ENCODE data around the gene CHRNA1. TPM values are rescaled to one million over a fixed set of nuclear protein-coding genes. Genes with fewer than 3 reads are reported as not detected.

Gene CHRNA1
- total RNA-seq, 2 experiments from 2014 or later: not detected

DNA sequence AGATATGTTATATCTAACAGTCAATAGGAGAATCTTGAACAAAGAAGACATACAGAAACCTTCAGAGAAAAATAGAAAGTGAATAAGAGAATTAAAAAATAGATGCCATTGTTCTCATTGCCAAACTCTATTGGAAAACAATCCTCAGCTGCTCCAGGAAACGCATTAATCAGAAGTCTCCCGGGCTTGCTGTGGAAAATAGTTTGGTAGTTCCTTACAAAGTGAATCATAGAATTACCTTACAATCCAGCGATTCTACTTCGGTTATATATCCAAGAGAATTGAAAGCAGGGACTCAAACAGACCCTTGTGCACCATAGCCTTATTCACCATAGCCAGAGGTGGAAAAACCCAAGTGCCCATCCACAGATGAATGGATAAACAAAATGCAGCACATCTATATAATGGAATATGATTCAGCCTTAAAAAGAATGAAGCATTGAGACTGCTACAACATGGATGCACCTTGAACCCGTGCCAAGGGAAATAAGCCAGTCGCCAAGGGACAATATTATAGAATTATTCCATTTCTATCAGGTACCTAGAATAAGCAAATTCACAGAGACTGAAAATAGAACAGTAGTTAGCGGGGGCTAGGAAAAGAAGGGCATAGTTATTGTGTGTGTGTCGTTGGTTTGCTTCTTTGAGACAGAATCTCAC, 21.9 kb upstream of the CHRNA1 start:
- no peak overlapping the region for H3K4me2 ChIP-seq (ENCODE audit: low read length)
- CTCF ChIA-PET (ENCODE audit: unreplicated experiment): no interaction called here

DNA sequence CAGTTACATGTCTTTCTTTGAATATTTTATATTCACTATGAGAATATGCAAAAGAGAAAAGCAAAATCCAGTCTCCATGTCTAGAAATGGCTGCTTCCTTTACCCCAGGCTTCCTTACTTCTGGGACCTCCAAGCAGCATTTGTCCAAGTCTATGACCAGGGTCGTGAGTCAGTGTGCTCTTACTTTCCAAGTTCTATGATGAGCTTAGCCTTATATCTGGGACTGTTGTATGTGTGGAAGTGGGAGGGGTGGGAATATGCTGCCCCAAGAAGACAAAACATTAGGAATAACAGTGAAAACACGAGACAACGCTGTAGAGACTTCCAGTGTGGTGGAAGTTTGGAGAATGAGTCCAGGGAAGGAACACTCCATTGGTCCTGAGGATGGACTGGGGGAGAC, 21.2 kb upstream of the CHRNA1 start:
- BruUV-seq (replicated peaks): no TSS peak
- TF ChIP-seq, protein P1, sequence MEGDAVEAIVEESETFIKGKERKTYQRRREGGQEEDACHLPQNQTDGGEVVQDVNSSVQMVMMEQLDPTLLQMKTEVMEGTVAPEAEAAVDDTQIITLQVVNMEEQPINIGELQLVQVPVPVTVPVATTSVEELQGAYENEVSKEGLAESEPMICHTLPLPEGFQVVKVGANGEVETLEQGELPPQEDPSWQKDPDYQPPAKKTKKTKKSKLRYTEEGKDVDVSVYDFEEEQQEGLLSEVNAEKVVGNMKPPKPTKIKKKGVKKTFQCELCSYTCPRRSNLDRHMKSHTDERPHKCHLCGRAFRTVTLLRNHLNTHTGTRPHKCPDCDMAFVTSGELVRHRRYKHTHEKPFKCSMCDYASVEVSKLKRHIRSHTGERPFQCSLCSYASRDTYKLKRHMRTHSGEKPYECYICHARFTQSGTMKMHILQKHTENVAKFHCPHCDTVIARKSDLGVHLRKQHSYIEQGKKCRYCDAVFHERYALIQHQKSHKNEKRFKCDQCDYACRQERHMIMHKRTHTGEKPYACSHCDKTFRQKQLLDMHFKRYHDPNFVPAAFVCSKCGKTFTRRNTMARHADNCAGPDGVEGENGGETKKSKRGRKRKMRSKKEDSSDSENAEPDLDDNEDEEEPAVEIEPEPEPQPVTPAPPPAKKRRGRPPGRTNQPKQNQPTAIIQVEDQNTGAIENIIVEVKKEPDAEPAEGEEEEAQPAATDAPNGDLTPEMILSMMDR (conservative IDR thresholded peaks at IDR 0.05; ENCODE audit: low read length): no peak
- no peak for TF ChIP-seq EZH2phosphoT487 (IDR thresholded peaks at IDR 0.05; ENCODE audit: borderline replicate concordance, low read depth, low read length)
- Histone ChIP-seq H3K9me2 (ENCODE audit: insufficient read depth, low read length) (no peaks in the 10 kb centered on the region), H3K36me3 (ENCODE audit: insufficient read depth, low read length) (no peaks in the 10 kb centered on the region), H3K9me3 (ENCODE audit: low read length) (no peaks in the 10 kb centered on the region), H3K27ac (ENCODE audit: low read depth, low read length, poor library complexity, severe bottlenecking) (no peak overlapping the region), H4K20me1 (ENCODE audit: insufficient read depth, low read length) (no peaks in the 10 kb centered on the region), H3K4me1 (ENCODE audit: insufficient read depth, low read length, poor library complexity, severe bottlenecking) (no peaks in the 10 kb centered on the region), H3K79me2 (ENCODE audit: insufficient read depth, low read depth, low read length) (no peaks in the 10 kb centered on the region), H3K4me2 (ENCODE audit: low read length) (no peak overlapping the region), H3K4me3 (ENCODE audit: low read depth, low read length, poor library complexity, severe bottlenecking) (no peak overlapping the region), H2AFZ (ENCODE audit: low read length) (no peak overlapping the region)
- ChIA-PET POLR2A (no interaction called here), CTCF (ENCODE audit: unreplicated experiment) (no interaction called here)
- DNase-seq (ENCODE audit: low spot score): no peak
- intact Hi-C loops (cut with micrococcal nuclease; ENCODE audit: unreplicated experiment): no loop called here

More for the DNA sequence above, 21.9 kb upstream of the CHRNA1 start:
- POLR2A ChIA-PET: no interaction called here
- Histone ChIP-seq H3K4me3 (ENCODE audit: low read depth, low read length, poor library complexity, severe bottlenecking) (no peak overlapping the region), H3K9me3 (ENCODE audit: low read length) (no peaks in the 10 kb centered on the region), H3K4me1 (ENCODE audit: insufficient read depth, low read length, poor library complexity, severe bottlenecking) (no peaks in the 10 kb centered on the region), H2AFZ (ENCODE audit: low read length) (no peak overlapping the region), H3K9me2 (ENCODE audit: insufficient read depth, low read length) (no peaks in the 10 kb centered on the region), H3K79me2 (ENCODE audit: insufficient read depth, low read depth, low read length) (no peaks in the 10 kb centered on the region), H3K36me3 (ENCODE audit: insufficient read depth, low read length) (no peaks in the 10 kb centered on the region), H4K20me1 (ENCODE audit: insufficient read depth, low read length) (no peaks in the 10 kb centered on the region), H3K27ac (ENCODE audit: low read depth, low read length, poor library complexity, severe bottlenecking) (no peak overlapping the region)
- TF ChIP-seq, protein P1 (conservative IDR thresholded peaks at IDR 0.05; ENCODE audit: low read length): no peak
- TF ChIP-seq EZH2phosphoT487 (IDR thresholded peaks at IDR 0.05; ENCODE audit: borderline replicate concordance, low read depth, low read length): no peak
- intact Hi-C loops (cut with micrococcal nuclease; ENCODE audit: unreplicated experiment): no loop called here
- BruUV-seq (replicated peaks): no TSS peak
- no peak for DNase-seq (ENCODE audit: low spot score)

DNA sequence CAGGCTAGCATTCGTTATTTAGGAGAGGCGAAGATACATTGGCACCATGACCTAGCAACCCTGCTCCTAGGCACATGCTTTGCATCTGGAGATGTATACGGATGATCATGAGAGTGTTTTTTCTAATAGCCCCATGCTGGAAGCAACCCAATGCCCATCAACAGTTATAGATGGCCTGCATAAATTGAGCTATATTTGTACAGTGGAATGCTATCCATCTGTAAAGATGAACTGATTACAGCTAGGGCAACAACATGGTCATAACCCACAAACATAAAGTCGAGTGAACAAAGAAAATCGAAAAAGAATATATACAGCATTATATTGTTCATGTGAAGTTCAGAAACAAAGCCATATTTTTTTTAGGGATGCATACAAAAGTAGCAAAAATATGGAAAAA, 20.6 kb upstream of the CHRNA1 start:
- H3K9me2 ChIP-seq (ENCODE audit: insufficient read depth, low read length): no peaks in the 10 kb centered on the region
- H3K4me1 ChIP-seq (ENCODE audit: insufficient read depth, low read length, poor library complexity, severe bottlenecking): no peaks in the 10 kb centered on the region
- ChIA-PET CTCF (ENCODE audit: unreplicated experiment) (no interaction called here), POLR2A (no interaction called here)
- DNase-seq (ENCODE audit: low spot score): no peak
- no peak overlapping the region for H2AFZ ChIP-seq (ENCODE audit: low read length)
- no peak for TF ChIP-seq EZH2phosphoT487 (IDR thresholded peaks at IDR 0.05; ENCODE audit: borderline replicate concordance, low read depth, low read length)
- TF ChIP-seq, protein P1 (conservative IDR thresholded peaks at IDR 0.05; ENCODE audit: low read length): no peak
- no peaks in the 10 kb centered on the region for H3K36me3 ChIP-seq (ENCODE audit: insufficient read depth, low read length)
- H3K4me3 ChIP-seq (ENCODE audit: low read depth, low read length, poor library complexity, severe bottlenecking): no peak overlapping the region
- no peak overlapping the region for H3K27ac ChIP-seq (ENCODE audit: low read depth, low read length, poor library complexity, severe bottlenecking)
- intact Hi-C loops (cut with micrococcal nuclease; ENCODE audit: unreplicated experiment): no loop called here
- BruUV-seq (replicated peaks): no TSS peak
- no peaks in the 10 kb centered on the region for H3K79me2 ChIP-seq (ENCODE audit: insufficient read depth, low read depth, low read length)
- H4K20me1 ChIP-seq (ENCODE audit: insufficient read depth, low read length): no peaks in the 10 kb centered on the region
- H3K4me2 ChIP-seq (ENCODE audit: low read length): no peak overlapping the region
- H3K9me3 ChIP-seq (ENCODE audit: low read length): no peaks in the 10 kb centered on the region
